HG03196 (cell line): ENCODE measurements around the gene VGLL2.

Experiments
- ATAC-seq: cut with Tn5 transposase; IDR thresholded peaks from one replicate; pipeline ENCODE4 v1.9.1; 2021; ENCODE audit not compliant: unreplicated experiment

Gene VGLL2

GRCh38 chr6:117268924-117269323 is 3.6 kb downstream of the VGLL2 start:
- no peak for ATAC-seq

- ATAC-seq, result no peak
Observed at GRCh38 chr6:117269638-117270054, 4.3 kb downstream of the VGLL2 start.

GRCh38 chr6:117270055-117270842 is 4.9 kb downstream of the VGLL2 start:
- ATAC-seq, result no peak

- no peak for ATAC-seq
Observed at GRCh38 chr6:117270843-117271507, 5.6 kb downstream of the VGLL2 start.

DNA sequence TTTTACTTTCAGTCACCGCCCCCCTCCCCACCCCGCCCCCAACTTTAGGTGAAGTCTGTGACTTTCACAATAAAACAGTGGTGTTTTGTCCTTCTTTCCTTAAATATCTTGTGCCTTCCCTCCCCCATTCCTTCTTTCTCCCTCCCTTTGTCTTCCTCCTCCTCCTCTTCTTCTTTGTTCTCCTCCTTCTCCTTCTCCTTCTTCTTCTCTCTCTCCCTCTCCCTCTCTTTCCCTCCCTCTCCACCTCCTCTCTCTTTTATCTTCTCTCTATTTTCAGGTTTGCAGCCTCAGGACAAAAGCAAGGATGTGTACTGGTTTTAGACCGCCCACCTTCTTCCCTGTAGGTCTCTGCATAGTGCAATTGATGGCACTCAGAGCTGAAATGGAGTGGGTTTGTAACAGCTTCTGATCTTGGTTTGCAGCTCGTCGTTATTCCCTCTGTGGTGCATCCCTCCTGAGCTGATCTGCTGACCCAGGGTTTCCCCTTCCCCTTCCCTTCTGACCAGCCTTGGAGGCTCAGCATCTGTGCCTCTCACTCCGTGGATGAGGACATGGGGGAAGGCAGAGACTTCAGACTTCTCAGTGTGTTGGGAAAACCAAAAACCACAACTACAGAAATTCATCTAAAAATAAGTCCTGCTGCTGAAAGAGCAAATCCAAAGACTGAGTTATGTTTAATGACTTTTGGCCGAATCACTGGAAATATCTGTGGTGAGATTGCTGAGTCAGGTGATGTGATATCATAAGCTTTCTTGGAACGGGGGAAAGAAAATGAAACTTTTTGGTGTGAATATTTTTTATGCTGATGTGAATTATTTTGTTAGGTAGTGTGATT is 6.9 kb downstream of the VGLL2 start:
- no peak for ATAC-seq

DNA sequence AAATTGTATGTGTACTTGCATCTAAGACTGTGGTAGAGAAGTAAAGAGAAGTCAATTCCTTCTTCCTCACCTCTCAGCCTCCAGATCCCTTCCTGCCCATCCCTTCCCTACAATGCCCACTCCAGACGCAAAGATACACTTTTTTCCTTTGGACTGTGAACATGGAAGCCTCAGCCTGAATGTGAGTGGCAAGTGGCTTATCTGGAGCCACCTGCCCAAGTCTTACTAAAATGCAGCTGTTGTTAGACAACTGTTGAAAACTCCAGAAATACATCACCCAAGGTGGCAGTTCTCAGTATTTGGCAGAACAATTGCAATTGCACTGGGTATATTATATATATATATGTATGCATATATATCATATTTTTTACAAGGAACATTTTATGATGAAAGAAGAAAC is 7.5 kb downstream of the VGLL2 start:
- no peak for ATAC-seq

DNA sequence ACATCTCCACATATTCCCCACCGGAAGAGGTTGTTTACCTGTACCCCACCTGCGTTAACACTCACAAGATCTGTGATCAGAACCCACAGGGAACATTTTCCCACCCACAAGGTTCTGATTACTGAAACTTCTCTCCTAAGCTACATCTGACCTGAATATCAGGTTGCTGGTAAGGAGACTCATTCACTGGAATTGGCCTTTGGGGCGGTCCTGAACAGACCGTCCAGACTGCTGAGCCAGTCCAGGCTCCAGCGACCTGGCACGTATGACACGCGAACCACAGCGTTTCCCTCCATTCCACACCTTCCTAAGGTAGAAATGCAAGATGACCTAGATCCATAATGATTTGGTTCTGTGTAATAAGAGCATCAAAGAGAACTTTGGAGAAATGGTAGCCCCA is 9.8 kb downstream of the VGLL2 start:
- no peak for ATAC-seq

DNA sequence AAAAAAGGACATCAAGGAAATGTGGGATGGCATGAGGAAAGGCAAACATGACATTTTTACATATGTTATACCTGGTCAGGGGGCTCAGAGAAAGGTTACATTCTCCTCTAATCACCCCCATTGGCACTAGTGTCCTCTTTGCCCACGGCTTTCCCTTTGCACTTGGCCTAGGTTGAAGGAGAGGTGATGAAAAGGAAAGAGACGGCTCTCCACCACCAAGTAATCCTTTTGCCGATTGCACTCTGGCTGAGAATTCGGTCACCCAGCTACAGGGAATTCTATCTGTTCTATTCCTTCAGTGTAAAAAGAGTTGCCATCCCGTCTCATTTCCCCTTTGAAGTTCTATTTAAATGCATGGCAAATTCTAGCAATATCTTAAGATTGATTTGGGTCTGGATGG is 10.4 kb downstream of the VGLL2 start:
- ATAC-seq, result no peak

GRCh38 chr6:117276778-117277316 is 11.5 kb downstream of the VGLL2 start:
- no peak for ATAC-seq

DNA sequence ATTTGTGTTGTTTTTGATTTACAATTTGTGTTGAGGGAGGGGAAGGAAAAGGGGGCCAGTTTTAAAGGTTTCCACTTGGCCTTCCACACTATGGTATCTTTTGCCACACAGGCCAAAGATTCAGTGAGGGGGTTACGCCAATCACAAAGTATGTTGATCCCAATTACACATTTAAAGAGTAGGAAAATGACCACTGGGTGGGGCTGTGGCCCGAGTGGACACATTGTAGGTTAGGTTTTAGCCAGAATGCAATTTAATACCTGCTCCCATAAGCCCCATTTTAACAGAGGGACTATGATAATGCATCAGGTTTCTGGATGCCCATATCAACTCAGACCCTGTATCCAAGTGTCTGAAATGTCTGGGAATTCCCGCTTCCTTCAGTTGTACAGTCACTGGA is 15.6 kb downstream of the VGLL2 start:
- ATAC-seq, result no peak

DNA sequence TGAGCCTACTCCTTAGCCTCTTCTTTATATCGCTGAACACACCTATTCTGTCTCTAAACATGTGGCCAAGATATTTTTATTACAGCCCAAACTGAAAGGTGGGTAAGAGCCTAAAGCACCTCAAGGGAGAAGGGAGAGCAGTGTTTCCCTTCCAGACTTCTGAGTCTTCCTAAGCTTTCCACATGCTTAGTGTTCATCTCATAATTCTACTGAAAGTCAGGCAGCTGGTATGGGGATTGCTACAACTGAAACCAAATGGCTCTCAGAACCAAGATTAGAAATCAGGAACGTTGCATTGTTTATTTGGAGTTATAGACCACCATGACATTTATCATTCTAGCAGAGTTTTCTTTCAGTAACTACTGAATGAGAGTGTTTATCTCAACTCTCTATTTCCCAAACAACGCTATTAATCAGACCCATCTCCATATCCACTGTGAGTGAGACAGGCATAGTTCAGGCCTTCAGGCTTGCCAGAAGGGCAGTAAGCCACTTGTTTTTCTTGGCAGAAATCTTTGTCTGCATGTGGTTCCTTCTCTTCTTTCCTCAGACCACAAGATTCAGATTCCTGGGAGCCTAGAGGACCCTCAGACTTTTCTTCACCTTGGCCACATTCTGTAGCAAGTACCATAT is 22.8 kb downstream of the VGLL2 start:
- no peak for ATAC-seq

GRCh38 chr6:117290173-117290846 is 25.0 kb downstream of the VGLL2 start:
- no peak for ATAC-seq

GRCh38 chr6:117298941-117299340 is 33.6 kb downstream of the VGLL2 start:
- ATAC-seq, result no peak

- ATAC-seq, result no peak
Observed at GRCh38 chr6:117303323-117303722, 38.0 kb downstream of the VGLL2 start.

- no peak for ATAC-seq
Observed at GRCh38 chr6:117304446-117304845, 39.1 kb downstream of the VGLL2 start.

GRCh38 chr6:117306227-117306790 is 41.0 kb downstream of the VGLL2 start:
- ATAC-seq, result no peak

DNA sequence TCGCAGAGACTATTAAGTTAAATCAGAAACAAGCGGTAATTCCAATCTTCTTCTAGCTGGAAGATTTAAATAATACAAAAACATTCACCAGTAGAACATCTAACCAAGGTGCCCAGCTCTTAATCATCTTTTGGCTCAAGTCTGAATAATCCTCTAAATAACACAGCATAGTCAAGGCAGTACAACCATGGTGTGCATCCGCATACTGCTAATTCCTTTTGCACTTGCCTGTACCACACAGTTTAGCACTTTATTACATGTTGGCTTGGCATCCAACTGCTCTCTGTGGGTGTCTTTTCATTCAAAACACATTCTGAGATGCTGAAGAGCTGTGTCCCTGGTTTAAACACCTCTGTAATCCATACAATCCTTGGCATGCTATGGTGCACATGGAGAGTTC is 42.3 kb downstream of the VGLL2 start:
- no peak for ATAC-seq

- no peak for ATAC-seq
Observed at GRCh38 chr6:117309069-117309468, 43.7 kb downstream of the VGLL2 start.

DNA sequence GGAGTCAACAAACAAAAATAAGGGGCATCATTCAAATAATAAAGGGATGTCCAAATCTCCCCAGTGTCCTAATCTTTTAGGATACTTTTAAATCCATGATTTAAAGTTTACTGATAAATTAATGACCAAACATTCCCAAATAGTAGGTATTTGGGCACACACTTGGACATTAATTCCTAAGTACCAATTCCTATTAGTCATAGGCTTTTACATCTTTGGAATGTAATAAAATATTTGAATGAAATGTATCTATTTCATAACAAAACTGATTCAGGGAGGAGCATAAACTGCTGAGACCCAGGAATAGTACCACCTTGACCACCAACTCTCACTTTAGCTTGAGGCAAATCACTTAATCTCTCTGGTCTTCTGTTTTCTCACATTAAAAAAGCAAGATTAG is 44.3 kb downstream of the VGLL2 start:
- ATAC-seq, result no peak

- ATAC-seq, result no peak
Observed at GRCh38 chr6:117311310-117311709, 46.0 kb downstream of the VGLL2 start.
